HepG2 (cell line): ENCODE data around the gene C2. TPM values are rescaled to one million over a fixed set of nuclear protein-coding genes. Genes with fewer than 3 reads are reported as not detected.

Experiments used
- ATF1 ChIP-seq: IDR thresholded peaks from 2 replicates; pipeline ENCODE4 v1.6.1; 2016; ENCODE audit warnings: mild to moderate bottlenecking, control low read depth
- ATF5 ChIP-seq: sonication (generic); formaldehyde crosslinking; IDR thresholded peaks from 2 replicates; pipeline ENCODE4 v1.4.0; 2020; ENCODE audit warnings: mild to moderate bottlenecking, low read depth, missing genetic modification reagents
- CENPX ChIP-seq: sonication (generic); formaldehyde crosslinking; IDR thresholded peaks from 2 replicates; pipeline ENCODE4 v1.9.0; 2021; ENCODE audit warnings: mild to moderate bottlenecking, missing genetic modification reagents, moderate library complexity
- ELF4 ChIP-seq: sonication (generic); formaldehyde crosslinking; IDR thresholded peaks from 2 replicates; pipeline ENCODE4 v1.5.0; 2020; ENCODE audit warnings: missing genetic modification reagents, mild to moderate bottlenecking, moderate library complexity, borderline replicate concordance
- GPBP1L1 ChIP-seq: sonication (generic); formaldehyde crosslinking; IDR thresholded peaks from 2 replicates; pipeline ENCODE4 v1.5.0; 2020; ENCODE audit warnings: mild to moderate bottlenecking, missing genetic modification reagents
- MZF1 ChIP-seq: sonication (generic); formaldehyde crosslinking; IDR thresholded peaks from 2 replicates; pipeline ENCODE4 v1.8.1; 2023; ENCODE audit warnings: mild to moderate bottlenecking, missing genetic modification reagents, borderline replicate concordance
- NAIF1 ChIP-seq: sonication (generic); formaldehyde crosslinking; IDR thresholded peaks from 2 replicates; pipeline ENCODE4 v1.5.0; 2020; ENCODE audit warnings: mild to moderate bottlenecking, missing genetic modification reagents, borderline replicate concordance
- NFE2L2 ChIP-seq: fragments of 150-350 bp; IDR thresholded peaks from 2 replicates; pipeline ENCODE4 v1.6.1; 2014; ENCODE audit warnings: low read length
- NFKBIZ ChIP-seq: IDR thresholded peaks from 2 replicates; pipeline ENCODE4 v1.6.1; 2018; ENCODE audit warnings: missing genetic modification reagents, missing compliant biosample characterization
- POLR2AphosphoS5 ChIP-seq: IDR thresholded peaks from 2 replicates; pipeline ENCODE4 v1.6.1; 2012; ENCODE audit warnings: low read depth, low read length
- RAD21 ChIP-seq: fragments of 450-650 bp; formaldehyde crosslinking; IDR thresholded peaks from 2 replicates; pipeline ENCODE4 v1.5.0; 2020; ENCODE audit warnings: mild to moderate bottlenecking
- SRSF1 ChIP-seq: fragments of 200-400 bp; formaldehyde crosslinking; optimal IDR thresholded peaks from 2 replicates; pipeline ENCODE3; 2017; ENCODE audit warnings: mild to moderate bottlenecking, low read depth, low read length, moderate library complexity
- TSC22D2 ChIP-seq: sonication (generic); formaldehyde crosslinking; IDR thresholded peaks from 2 replicates; pipeline ENCODE4 v1.5.1; 2020; ENCODE audit warnings: missing genetic modification reagents, mild to moderate bottlenecking, borderline replicate concordance
- ZBTB38 ChIP-seq: sonication (generic); formaldehyde crosslinking; IDR thresholded peaks from 2 replicates; pipeline ENCODE4 v1.5.1; 2020; ENCODE audit warnings: mild to moderate bottlenecking, missing genetic modification reagents
- ZNF124 ChIP-seq: sonication (generic); formaldehyde crosslinking; IDR thresholded peaks from 2 replicates; pipeline ENCODE4 v1.4.0; 2020; ENCODE audit warnings: missing genetic modification reagents
- ZNF607 ChIP-seq: sonication (generic); formaldehyde crosslinking; IDR thresholded peaks from 2 replicates; pipeline ENCODE4 v1.5.1; 2020; ENCODE audit warnings: missing genetic modification reagents, mild to moderate bottlenecking, borderline replicate concordance
- ZNF780A ChIP-seq: sonication (generic); formaldehyde crosslinking; IDR thresholded peaks from 2 replicates; pipeline ENCODE4 v1.8.0; 2022; ENCODE audit warnings: mild to moderate bottlenecking, missing genetic modification reagents, moderate library complexity
- ZNF782 ChIP-seq: sonication (generic); formaldehyde crosslinking; IDR thresholded peaks from 2 replicates; pipeline ENCODE4 v1.4.0; 2020; ENCODE audit warnings: missing genetic modification reagents, mild to moderate bottlenecking, borderline replicate concordance
- ZNF816 ChIP-seq: sonication (generic); formaldehyde crosslinking; IDR thresholded peaks from 2 replicates; pipeline ENCODE4 v1.8.0; 2022; ENCODE audit warnings: missing genetic modification reagents, mild to moderate bottlenecking, borderline replicate concordance
- polyA plus RNA-seq, 8 experiments: library from polyadenylated mRNA; depleted of rRNA in 3 of 8; stranded (reverse) in 7 of 8; unstranded in 1 of 8; fragments of >200 nt; fragmentation: Illumina TruSeq in 4 of 8; extraction: Trizol in 4 of 8; gene quantifications; 2 replicates each; pipeline versions ENCODE4 v1.2.1 to v1.2.3, GENCODE V29; 2011 to 2016; ENCODE audit warnings: low read depth in 4 of 8, missing spikeins in 1 of 8, mixed read lengths in 1 of 8; ENCODE audit not compliant: insufficient read depth in 1 of 8
- total RNA-seq, 5 experiments: library from RNA; depleted of rRNA; stranded (reverse); fragments of >200 nt; fragmentation: Illumina TruSeq; extraction: Trizol; gene quantifications; 2 replicates each; pipeline ENCODE4 v1.2.3, GENCODE V29; 2016; ENCODE audit warnings: low read depth in 1 of 5
- TF ChIP-seq, protein P1 (sequence below): sonication (generic); formaldehyde crosslinking; IDR thresholded peaks from 2 replicates; pipeline ENCODE4 v1.5.1; 2020; ENCODE audit warnings: missing genetic modification reagents, mild to moderate bottlenecking, borderline replicate concordance
- TF ChIP-seq, protein P2 (sequence below): sonication (generic); formaldehyde crosslinking; IDR thresholded peaks from 2 replicates; pipeline ENCODE4 v1.4.0; 2020; ENCODE audit warnings: missing genetic modification reagents, mild to moderate bottlenecking, borderline replicate concordance

Gene C2
- total and polyA plus RNA-seq, 2 of the 13 experiments (the other 11 are each of a cell fraction or from before 2014, with no cell fraction given), result 165 to 307 TPM

DNA sequence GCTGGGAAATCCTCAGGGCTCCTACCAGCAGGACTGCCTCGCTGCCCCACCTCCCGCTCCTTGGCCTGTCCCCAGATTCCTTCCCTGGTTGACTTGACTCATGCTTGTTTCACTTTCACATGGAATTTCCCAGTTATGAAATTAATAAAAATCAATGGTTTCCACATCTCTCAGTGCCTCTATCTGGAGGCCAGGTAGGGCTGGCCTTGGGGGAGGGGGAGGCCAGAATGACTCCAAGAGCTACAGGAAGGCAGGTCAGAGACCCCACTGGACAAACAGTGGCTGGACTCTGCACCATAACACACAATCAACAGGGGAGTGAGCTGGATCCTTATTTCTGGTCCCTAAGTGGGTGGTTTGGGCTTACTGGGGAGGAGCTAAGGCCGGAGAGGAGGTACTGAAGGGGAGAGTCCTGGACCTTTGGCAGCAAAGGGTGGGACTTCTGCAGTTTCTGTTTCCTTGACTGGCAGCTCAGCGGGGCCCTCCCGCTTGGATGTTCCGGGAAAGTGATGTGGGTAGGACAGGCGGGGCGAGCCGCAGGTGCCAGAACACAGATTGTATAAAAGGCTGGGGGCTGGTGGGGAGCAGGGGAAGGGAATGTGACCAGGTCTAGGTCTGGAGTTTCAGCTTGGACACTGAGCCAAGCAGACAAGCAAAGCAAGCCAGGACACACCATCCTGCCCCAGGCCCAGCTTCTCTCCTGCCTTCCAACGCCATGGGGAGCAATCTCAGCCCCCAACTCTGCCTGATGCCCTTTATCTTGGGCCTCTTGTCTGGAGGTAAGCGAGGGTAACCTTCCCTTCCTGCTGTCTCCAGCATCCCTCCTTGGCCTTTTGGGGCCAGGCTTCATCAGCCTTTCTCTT is 18.2 kb downstream of the C2 start, which contains the start of gene CFB (continued):
- TF ChIP-seq ZNF124 (CRISPR knock-in tag), result peak; percentile 47; the same call in 1 of the 2 replicates
- TF ChIP-seq, protein P1, sequence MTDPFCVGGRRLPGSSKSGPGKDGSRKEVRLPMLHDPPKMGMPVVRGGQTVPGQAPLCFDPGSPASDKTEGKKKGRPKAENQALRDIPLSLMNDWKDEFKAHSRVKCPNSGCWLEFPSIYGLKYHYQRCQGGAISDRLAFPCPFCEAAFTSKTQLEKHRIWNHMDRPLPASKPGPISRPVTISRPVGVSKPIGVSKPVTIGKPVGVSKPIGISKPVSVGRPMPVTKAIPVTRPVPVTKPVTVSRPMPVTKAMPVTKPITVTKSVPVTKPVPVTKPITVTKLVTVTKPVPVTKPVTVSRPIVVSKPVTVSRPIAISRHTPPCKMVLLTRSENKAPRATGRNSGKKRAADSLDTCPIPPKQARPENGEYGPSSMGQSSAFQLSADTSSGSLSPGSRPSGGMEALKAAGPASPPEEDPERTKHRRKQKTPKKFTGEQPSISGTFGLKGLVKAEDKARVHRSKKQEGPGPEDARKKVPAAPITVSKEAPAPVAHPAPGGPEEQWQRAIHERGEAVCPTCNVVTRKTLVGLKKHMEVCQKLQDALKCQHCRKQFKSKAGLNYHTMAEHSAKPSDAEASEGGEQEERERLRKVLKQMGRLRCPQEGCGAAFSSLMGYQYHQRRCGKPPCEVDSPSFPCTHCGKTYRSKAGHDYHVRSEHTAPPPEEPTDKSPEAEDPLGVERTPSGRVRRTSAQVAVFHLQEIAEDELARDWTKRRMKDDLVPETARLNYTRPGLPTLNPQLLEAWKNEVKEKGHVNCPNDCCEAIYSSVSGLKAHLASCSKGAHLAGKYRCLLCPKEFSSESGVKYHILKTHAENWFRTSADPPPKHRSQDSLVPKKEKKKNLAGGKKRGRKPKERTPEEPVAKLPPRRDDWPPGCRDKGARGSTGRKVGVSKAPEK (CRISPR knock-in tag), result no peak
- no peak for TF ChIP-seq SRSF1
- TF ChIP-seq ELF4, result peak; percentile 53; the same call in 1 of the 2 replicates
- TF ChIP-seq GPBP1L1, result no peak
- TF ChIP-seq TSC22D2 (CRISPR knock-in tag), result no peak; the same call in 1 of the 2 replicates
- peak; percentile 66; the same call in 1 of the 2 replicates for TF ChIP-seq ZBTB38 (CRISPR knock-in tag)
- peak; percentile 57; the same call in 1 of the 2 replicates for TF ChIP-seq ATF1 (CRISPR knock-in tag)
- no peak for TF ChIP-seq NFE2L2
- TF ChIP-seq, protein P2, sequence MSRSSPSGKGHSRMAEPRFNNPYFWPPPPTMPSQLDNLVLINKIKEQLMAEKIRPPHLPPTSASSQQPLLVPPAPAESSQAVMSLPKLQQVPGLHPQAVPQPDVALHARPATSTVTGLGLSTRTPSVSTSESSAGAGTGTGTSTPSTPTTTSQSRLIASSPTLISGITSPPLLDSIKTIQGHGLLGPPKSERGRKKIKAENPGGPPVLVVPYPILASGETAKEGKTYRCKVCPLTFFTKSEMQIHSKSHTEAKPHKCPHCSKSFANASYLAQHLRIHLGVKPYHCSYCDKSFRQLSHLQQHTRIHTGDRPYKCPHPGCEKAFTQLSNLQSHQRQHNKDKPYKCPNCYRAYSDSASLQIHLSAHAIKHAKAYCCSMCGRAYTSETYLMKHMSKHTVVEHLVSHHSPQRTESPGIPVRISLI (CRISPR knock-in tag), result peak; percentile 62; the same call in 1 of the 2 replicates
- peak; percentile 99 for TF ChIP-seq NFKBIZ (CRISPR knock-in tag)
- peak; percentile 94 for TF ChIP-seq POLR2AphosphoS5
- TF ChIP-seq RAD21 (CRISPR knock-in tag), result peak; percentile 40
- TF ChIP-seq ZNF780A (CRISPR knock-in tag), result peak; percentile 50; the same call in 1 of the 2 replicates
- no peak; the same call in 1 of the 2 replicates for TF ChIP-seq NAIF1 (CRISPR knock-in tag)
- TF ChIP-seq ZNF816, result peak; percentile 57; the same call in 1 of the 2 replicates
- TF ChIP-seq ZNF607 (CRISPR knock-in tag), result peak; percentile 96
- no peak for TF ChIP-seq ZNF782
- no peak for TF ChIP-seq CENPX (CRISPR knock-in tag)
- no peak for TF ChIP-seq ATF5 (CRISPR knock-in tag)
- no peak for TF ChIP-seq MZF1
